ENCODE data around the gene KATNA1. TPM values are rescaled to one million over a fixed set of nuclear protein-coding genes. Genes with fewer than 3 reads are reported as not detected.
"Not testable (repeated sequence)": the region's sequence is repeated elsewhere in the genome, so short reads cannot be mapped to it uniquely, and the experiment has no call there.

KATNA1 gene
- polyA plus RNA-seq = 21.8 TPM

GRCh38 chr6:149648148-149649145 is at the start of gene KATNA1:
KATNA1 (minus strand) TSS chr6:149648714; CDS start chr6:149638547, 10,167 bp downstream.
- H3K27ac Mint-ChIP-seq = peak within 1 kb of the TSS; percentile 81 to 93 (median 92)
- H3K9me3 Mint-ChIP-seq = no peaks in the 10 kb centered on the region
- H3K4me1 Mint-ChIP-seq = peaks cover 11 to 32% (median 22%) of the 10 kb centered on the region in 3 donors
- no peaks in the 10 kb centered on the region for H3K27me3 Mint-ChIP-seq
- peaks cover 3% of the 10 kb centered on the region for H3K36me3 Mint-ChIP-seq
- H3K4me3 Mint-ChIP-seq = peak within 1 kb of the TSS; percentile 90 to 96 (median 93)

GRCh38 chr6:149698175-149698574 is 49.7 kb upstream of the KATNA1 start:
- peaks cover 4% of the 10 kb centered on the region for H3K36me3 Mint-ChIP-seq
- H3K9me3 Mint-ChIP-seq = no peaks in the 10 kb centered on the region
- no peak overlapping the region for H3K4me3 Mint-ChIP-seq
- no peaks in the 10 kb centered on the region for H3K27me3 Mint-ChIP-seq
- H3K4me1 Mint-ChIP-seq = peaks cover 0 to 5% (median 1%) of the 10 kb centered on the region in 3 donors
- no peak overlapping the region for H3K27ac Mint-ChIP-seq

- Mint-ChIP-seq H3K27ac (no peak overlapping the region), H3K4me3 (no peak overlapping the region), H3K36me3 (peaks cover 6% of the 10 kb centered on the region), H3K4me1 (peaks cover 0 to 6% (median 1%) of the 10 kb centered on the region in 3 donors), H3K27me3 (no peaks in the 10 kb centered on the region), H3K9me3 (no peaks in the 10 kb centered on the region)
Measured at GRCh38 chr6:149696901-149697300, 48.4 kb upstream of the KATNA1 start.

GRCh38 chr6:149694921-149695320 is 46.4 kb upstream of the KATNA1 start:
- Mint-ChIP-seq H3K36me3 (peaks cover 6% of the 10 kb centered on the region), H3K9me3 (no peaks in the 10 kb centered on the region), H3K4me1 (peaks cover 0 to 5% (median 1%) of the 10 kb centered on the region in 3 donors), H3K27ac (no peak overlapping the region), H3K27me3 (no peaks in the 10 kb centered on the region), H3K4me3 (no peak overlapping the region)

- Mint-ChIP-seq H3K4me1 (peaks cover 1 to 7% (median 3%) of the 10 kb centered on the region in 3 donors), H3K36me3 (peaks cover 6% of the 10 kb centered on the region), H3K9me3 (no peaks in the 10 kb centered on the region), H3K27ac (no peak overlapping the region), H3K27me3 (no peaks in the 10 kb centered on the region), H3K4me3 (no peak overlapping the region)
Measured at GRCh38 chr6:149691201-149691600, 42.7 kb upstream of the KATNA1 start.

GRCh38 chr6:149686230-149686629 is 37.7 kb upstream of the KATNA1 start:
- peaks cover 9% of the 10 kb centered on the region for H3K36me3 Mint-ChIP-seq
- H3K4me3 Mint-ChIP-seq = no peak overlapping the region
- H3K27ac Mint-ChIP-seq = peak overlapping the region in 1 of 3 donors; percentile 35
- no peaks in the 10 kb centered on the region for H3K9me3 Mint-ChIP-seq
- H3K4me1 Mint-ChIP-seq = peaks cover 3 to 10% (median 7%) of the 10 kb centered on the region in 3 donors
- H3K27me3 Mint-ChIP-seq = no peaks in the 10 kb centered on the region

GRCh38 chr6:149683256-149683859 is 34.8 kb upstream of the KATNA1 start:
- H3K36me3 Mint-ChIP-seq = peaks cover 12% of the 10 kb centered on the region
- H3K27ac Mint-ChIP-seq = no peak overlapping the region
- H3K4me1 Mint-ChIP-seq = peaks cover 12 to 18% (median 16%) of the 10 kb centered on the region in 3 donors
- no peaks in the 10 kb centered on the region for H3K9me3 Mint-ChIP-seq
- H3K27me3 Mint-ChIP-seq = no peaks in the 10 kb centered on the region
- H3K4me3 Mint-ChIP-seq = peak overlapping the region in 1 of 4 donors; percentile 2

GRCh38 chr6:149681845-149682244 is 33.3 kb upstream of the KATNA1 start:
- H3K4me3 Mint-ChIP-seq, H3K27ac Mint-ChIP-seq, H3K27me3 Mint-ChIP-seq, H3K9me3 Mint-ChIP-seq: not testable (repeated sequence)
- Mint-ChIP-seq H3K36me3 (peaks cover 16% of the 10 kb centered on the region), H3K4me1 (peaks cover 12 to 20% (median 14%) of the 10 kb centered on the region in 3 donors)

- H3K27ac Mint-ChIP-seq = no peak overlapping the region
- H3K27me3 Mint-ChIP-seq = no peaks in the 10 kb centered on the region
- peaks cover 16% of the 10 kb centered on the region for H3K36me3 Mint-ChIP-seq
Measured at GRCh38 chr6:149681209-149681608, 32.7 kb upstream of the KATNA1 start.

GRCh38 chr6:149680503-149680902 is 32.0 kb upstream of the KATNA1 start:
- peaks cover 9 to 16% (median 12%) of the 10 kb centered on the region in 3 donors for H3K4me1 Mint-ChIP-seq
- peaks cover 16% of the 10 kb centered on the region for H3K36me3 Mint-ChIP-seq
- H3K4me3 Mint-ChIP-seq = no peak overlapping the region
- no peaks in the 10 kb centered on the region for H3K9me3 Mint-ChIP-seq
- H3K27me3 Mint-ChIP-seq = no peaks in the 10 kb centered on the region
- no peak overlapping the region for H3K27ac Mint-ChIP-seq

More at GRCh38 chr6:149681209-149681608, 32.7 kb upstream of the KATNA1 start:
- no peaks in the 10 kb centered on the region for H3K9me3 Mint-ChIP-seq
- no peak overlapping the region for H3K4me3 Mint-ChIP-seq
- peaks cover 9 to 20% (median 12%) of the 10 kb centered on the region in 3 donors for H3K4me1 Mint-ChIP-seq

- not testable (repeated sequence) for H3K27ac Mint-ChIP-seq, H3K27me3 Mint-ChIP-seq, H3K36me3 Mint-ChIP-seq
Measured at GRCh38 chr6:149672265-149672664, 23.8 kb upstream of the KATNA1 start.

GRCh38 chr6:149660028-149660427 is 11.5 kb upstream of the KATNA1 start:
- Mint-ChIP-seq H3K27me3 (no peaks in the 10 kb centered on the region), H3K4me1 (no peaks in the 10 kb centered on the region), H3K36me3 (peaks cover 5% of the 10 kb centered on the region), H3K4me3 (no peak overlapping the region), H3K27ac (no peak overlapping the region), H3K9me3 (no peaks in the 10 kb centered on the region)

More at GRCh38 chr6:149672265-149672664, 23.8 kb upstream of the KATNA1 start:
- not testable (repeated sequence) for H3K9me3 Mint-ChIP-seq, H3K4me3 Mint-ChIP-seq, H3K4me1 Mint-ChIP-seq

- H3K27ac Mint-ChIP-seq = no peak overlapping the region
- no peaks in the 10 kb centered on the region for H3K9me3 Mint-ChIP-seq
- H3K4me3 Mint-ChIP-seq = no peak overlapping the region
- H3K27me3 Mint-ChIP-seq = no peaks in the 10 kb centered on the region
- peaks cover 3% of the 10 kb centered on the region for H3K36me3 Mint-ChIP-seq
- no peaks in the 10 kb centered on the region for H3K4me1 Mint-ChIP-seq
Measured at GRCh38 chr6:149657441-149657840, 8.9 kb upstream of the KATNA1 start.

- Mint-ChIP-seq H3K27me3 (no peaks in the 10 kb centered on the region), H3K4me1 (peaks cover 10 to 16% (median 16%) of the 10 kb centered on the region in 3 donors), H3K27ac (no peak overlapping the region), H3K4me3 (peak overlapping the region in 1 of 4 donors; percentile 36), H3K9me3 (no peaks in the 10 kb centered on the region), H3K36me3 (no peaks in the 10 kb centered on the region)
Measured at GRCh38 chr6:149651056-149651455, 2.5 kb upstream of the KATNA1 start.

- H3K4me1 Mint-ChIP-seq = peaks cover 11 to 39% (median 29%) of the 10 kb centered on the region in 3 donors
- no peaks in the 10 kb centered on the region for H3K27me3 Mint-ChIP-seq
- peak overlapping the region in 2 of 4 donors; percentile 23 to 90 for H3K4me3 Mint-ChIP-seq
- H3K27ac Mint-ChIP-seq = no peak overlapping the region
- H3K36me3 Mint-ChIP-seq = peaks cover 4% of the 10 kb centered on the region
- no peaks in the 10 kb centered on the region for H3K9me3 Mint-ChIP-seq
Measured at GRCh38 chr6:149646599-149646998, 1.9 kb downstream of the KATNA1 start.

Measured in IgD-negative memory B cell (primary cell).